OCI-LY1 (cell line): Measurements from ENCODE around the gene SMOC2.

ENCODE experiments used
- EZH2 ChIP-seq: fragments of 200-600 bp; sonication (generic), shearing (Covaris generic); IDR thresholded peaks from 2 replicates; pipeline ENCODE4 v1.8.0; 2017; ENCODE audit warnings: borderline replicate concordance, mixed run types, mild to moderate bottlenecking, antibody characterized with exemption, low read length, moderate library complexity, mixed read lengths
- TF ChIP-seq, protein P1 (sequence below): fragments of 200-600 bp; sonication (generic), shearing (Covaris generic); IDR thresholded peaks from 2 replicates; pipeline ENCODE4 v1.5.1; 2017; ENCODE audit warnings: mild to moderate bottlenecking, antibody characterized with exemption, low read length, moderate library complexity, mixed read lengths

DNA sequence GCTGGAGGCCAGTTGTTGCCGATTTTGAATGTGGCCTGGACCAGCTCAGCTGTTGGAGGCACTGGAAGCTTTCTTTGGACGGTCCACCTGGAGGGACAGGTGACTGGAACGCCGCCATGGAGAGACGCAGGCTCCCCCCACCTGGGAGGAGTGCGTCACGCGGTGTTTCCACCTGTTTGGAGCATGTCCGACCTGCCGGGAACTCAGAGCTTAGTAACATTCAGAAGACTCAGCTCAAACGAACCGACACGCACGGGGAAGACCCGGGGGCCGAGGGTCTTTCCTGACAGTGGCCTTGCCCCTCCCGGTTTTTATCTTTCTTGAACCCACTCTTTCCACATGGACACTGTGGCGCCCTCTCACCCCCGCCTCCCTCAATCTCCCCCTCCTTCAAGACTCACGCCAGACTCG lies 141.6 kb downstream of the SMOC2 start:
- TF ChIP-seq, protein P1, sequence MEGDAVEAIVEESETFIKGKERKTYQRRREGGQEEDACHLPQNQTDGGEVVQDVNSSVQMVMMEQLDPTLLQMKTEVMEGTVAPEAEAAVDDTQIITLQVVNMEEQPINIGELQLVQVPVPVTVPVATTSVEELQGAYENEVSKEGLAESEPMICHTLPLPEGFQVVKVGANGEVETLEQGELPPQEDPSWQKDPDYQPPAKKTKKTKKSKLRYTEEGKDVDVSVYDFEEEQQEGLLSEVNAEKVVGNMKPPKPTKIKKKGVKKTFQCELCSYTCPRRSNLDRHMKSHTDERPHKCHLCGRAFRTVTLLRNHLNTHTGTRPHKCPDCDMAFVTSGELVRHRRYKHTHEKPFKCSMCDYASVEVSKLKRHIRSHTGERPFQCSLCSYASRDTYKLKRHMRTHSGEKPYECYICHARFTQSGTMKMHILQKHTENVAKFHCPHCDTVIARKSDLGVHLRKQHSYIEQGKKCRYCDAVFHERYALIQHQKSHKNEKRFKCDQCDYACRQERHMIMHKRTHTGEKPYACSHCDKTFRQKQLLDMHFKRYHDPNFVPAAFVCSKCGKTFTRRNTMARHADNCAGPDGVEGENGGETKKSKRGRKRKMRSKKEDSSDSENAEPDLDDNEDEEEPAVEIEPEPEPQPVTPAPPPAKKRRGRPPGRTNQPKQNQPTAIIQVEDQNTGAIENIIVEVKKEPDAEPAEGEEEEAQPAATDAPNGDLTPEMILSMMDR = no peak
- TF ChIP-seq EZH2 = no peak
